ENCODE data around the gene DDX1. TPM values are rescaled to one million over a fixed set of nuclear protein-coding genes. Genes with fewer than 3 reads are reported as not detected.
A peak's percentile ranks its signal among the peaks of the same experiment; 100 is the strongest.

Gene DDX1
- total and polyA plus RNA-seq, 9 of the 15 experiments (the other 6 are each of a cell fraction or from before 2014, with no cell fraction given): 116 to 277 (median 232) TPM

DNA sequence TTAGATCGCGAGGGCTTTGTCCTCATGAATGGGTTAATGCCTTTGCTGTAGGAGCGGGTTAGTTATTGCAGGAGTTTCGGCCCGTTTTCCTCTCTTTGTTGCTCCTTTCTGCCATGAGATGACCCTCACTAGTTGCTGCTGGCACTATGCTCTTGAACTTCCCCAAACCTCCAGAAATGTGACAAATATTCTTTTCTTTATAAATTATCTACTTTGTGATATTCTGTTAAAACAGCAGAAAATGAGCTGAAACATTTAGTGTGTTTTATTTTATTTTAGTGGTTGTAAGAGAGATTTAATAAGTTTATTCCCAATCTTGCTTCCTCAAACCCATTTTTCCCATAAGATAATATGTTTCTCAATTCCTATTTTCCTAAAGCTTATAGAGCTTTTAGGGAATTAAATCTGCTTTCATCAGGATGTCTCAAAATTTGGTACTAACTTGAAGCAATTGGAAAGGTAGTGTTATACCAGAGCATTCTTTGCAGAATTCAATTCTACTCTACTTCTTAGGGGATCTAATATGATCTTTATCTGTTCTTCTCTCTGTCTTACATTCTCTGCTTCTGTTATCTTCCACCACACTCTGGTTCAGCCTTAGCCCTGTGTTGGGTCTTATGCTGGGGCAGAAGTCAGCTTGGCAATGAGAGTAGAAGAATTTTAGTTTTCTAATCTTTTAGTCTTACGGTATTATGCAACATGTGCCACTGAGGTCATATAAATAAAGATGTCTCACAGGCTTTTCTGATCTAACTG is 23.1 kb downstream of the DDX1 start:
- peaks cover 3% of the 10 kb centered on the region for H3K9me1 ChIP-seq (ENCODE audit: control insufficient read depth, insufficient read depth, low read length)
- H4K20me1 ChIP-seq (replicated peaks; ENCODE audit: control insufficient read depth, insufficient read depth, low read length): no peaks in the 10 kb centered on the region
- no peak overlapping the region for H2AFZ ChIP-seq (ENCODE audit: low read depth, low read length)
- DNase-seq (ENCODE audit: extremely low read depth in 1 of 4, low spot score in 3 of 4): no peak
- in situ Hi-C loops (cut with MboI) (no loop called here), intact Hi-C loops (cut with micrococcal nuclease) (no loop called here)
- 97% methylated on average over 6 of the region's 6 CpGs for WGBS (ENCODE audit: insufficient coverage, low coverage, missing lambda C conversion rate)
- TF ChIP-seq ZBED1 (IDR thresholded peaks at IDR 0.05): no peak
- no peak for TF ChIP-seq SNRNP70 (optimal IDR thresholded peaks at IDR 0.05; ENCODE audit: low read depth, low read length)
- no peak for TF ChIP-seq POLR2B (IDR thresholded peaks at IDR 0.05; ENCODE audit: low read depth, partially characterized antibody)
- TF ChIP-seq SRSF9 (IDR thresholded peaks at IDR 0.05; ENCODE audit: borderline replicate concordance, low read depth, low read length): no peak
- TF ChIP-seq MEF2D (tag; conservative IDR thresholded peaks at IDR 0.05; ENCODE audit: low read depth): no peak
- H3K4me1 ChIP-seq (replicated peaks in 1 of 2; ENCODE audit: control insufficient read depth in 2 of 2, insufficient read depth in 2 of 2, low read length in 2 of 2): peaks cover 0 to 6% of the 10 kb centered on the region in 2 experiments; a peak in 1 of 5 replicates
- FAIRE-seq: no peak
- no peaks in the 10 kb centered on the region for H3K27me3 ChIP-seq (ENCODE audit: control insufficient read depth in 2 of 2, insufficient read depth in 2 of 2, low read length in 2 of 2)
- no peaks in the 10 kb centered on the region for H3K79me2 ChIP-seq (ENCODE audit: control insufficient read depth, insufficient read depth, low read length)
- H3K27ac ChIP-seq (ENCODE audit: extremely low read depth, low read depth, low read length): no peak overlapping the region
- H3K4me2 ChIP-seq (ENCODE audit: insufficient read depth, low read length): no peak overlapping the region
- H3K4me3 ChIP-seq: no peak overlapping the region
- CTCF ChIA-PET (ENCODE audit: low intra/inter-chr PET ratio): no interaction called here
- ATAC-seq: no peak
- H3K9ac ChIP-seq (ENCODE audit: insufficient read depth in 1 of 2, low read depth in 2 of 2, low read length in 2 of 2): no peak overlapping the region
- POLR2A ChIA-PET: interaction anchor here (0.5 to 1.6 kb wide), 4 partner anchors 17 to 757 kb away, joined by 3 to 4 read pairs (median 3); partner anchors contain the start of gene DDX1
- TSS peak; percentile 6 for BruUV-seq (replicated peaks)
- peaks cover 74% of the 10 kb centered on the region for H3K36me3 ChIP-seq (ENCODE audit: control insufficient read depth, insufficient read depth, low read length)
- H3K9me3 ChIP-seq (replicated peaks; ENCODE audit: control insufficient read depth, insufficient read depth, low read depth, low read length): no peaks in the 10 kb centered on the region

Data from K562 (cell line).